Measurements from ENCODE around the gene RHOB.
"Not testable (repeated sequence)": the region's sequence is repeated elsewhere in the genome, so short reads cannot be mapped to it uniquely, and the experiment has no call there.

DNA sequence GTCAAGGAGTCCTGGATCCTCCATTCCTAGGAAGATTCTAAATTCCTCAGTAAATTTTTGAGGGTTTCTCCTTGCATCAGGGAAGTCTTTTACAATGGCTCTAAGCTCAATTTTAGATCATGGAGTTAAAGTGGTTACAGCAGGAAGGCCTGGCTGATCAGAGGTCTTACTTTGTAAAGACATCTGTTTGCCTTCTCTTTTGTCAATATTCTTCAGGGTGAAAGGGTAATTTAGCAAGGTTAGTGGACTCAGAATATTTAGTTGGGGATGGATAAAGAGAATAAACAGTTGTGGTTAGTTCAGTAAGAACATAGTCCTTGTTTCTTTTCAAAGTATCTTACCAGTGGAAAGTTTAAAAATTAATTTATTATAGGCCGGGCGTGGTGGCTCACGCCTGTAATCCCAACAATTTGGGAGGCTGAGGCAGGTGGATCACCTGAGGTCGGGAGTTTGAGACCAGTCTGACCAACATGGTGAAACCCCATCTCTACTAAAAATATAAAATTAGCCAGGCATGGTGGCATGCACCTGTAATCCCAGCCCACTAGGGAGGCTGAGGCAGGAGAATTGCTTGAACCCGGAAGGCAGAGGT lies 29.5 kb upstream of the RHOB start:
- not testable (repeated sequence) for TF ChIP-seq POLR2A (IDR thresholded peaks at IDR 0.05; ENCODE audit: low read length); GATA1 (IDR thresholded peaks at IDR 0.05; ENCODE audit: low read depth, low read length)
